ENCODE data around the gene COL4A1. TPM values are rescaled to one million over a fixed set of nuclear protein-coding genes. Genes with fewer than 3 reads are reported as not detected.

The COL4A1 gene
- total RNA-seq, 1 donor from 2014 or later: 120 TPM

DNA sequence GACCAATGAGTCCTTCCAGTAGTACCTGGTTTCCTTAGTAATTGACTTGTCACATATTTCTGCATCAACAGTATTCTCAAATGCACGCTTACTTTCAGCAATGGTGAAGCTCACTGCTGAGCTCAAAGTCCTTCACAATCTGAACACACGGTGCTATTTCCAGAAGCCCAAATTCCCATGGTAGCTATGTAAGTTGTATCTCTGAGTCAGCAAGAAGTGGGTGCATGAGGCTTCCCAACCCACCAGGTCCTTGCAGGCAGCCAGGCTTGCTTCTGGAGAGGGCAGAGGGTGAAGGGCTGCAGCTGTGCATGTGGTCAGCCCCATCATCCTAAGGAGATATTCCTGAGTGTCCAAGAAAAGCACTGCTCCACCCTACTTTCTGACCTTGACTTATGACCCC lies 25.8 kb upstream of the COL4A1 start:
- H3K36me3 ChIP-seq: peaks cover 4% of the 10 kb centered on the region
- DNase-seq: no peak
- peaks cover 98% of the 10 kb centered on the region for H3K4me1 ChIP-seq
- TF ChIP-seq, protein P1, sequence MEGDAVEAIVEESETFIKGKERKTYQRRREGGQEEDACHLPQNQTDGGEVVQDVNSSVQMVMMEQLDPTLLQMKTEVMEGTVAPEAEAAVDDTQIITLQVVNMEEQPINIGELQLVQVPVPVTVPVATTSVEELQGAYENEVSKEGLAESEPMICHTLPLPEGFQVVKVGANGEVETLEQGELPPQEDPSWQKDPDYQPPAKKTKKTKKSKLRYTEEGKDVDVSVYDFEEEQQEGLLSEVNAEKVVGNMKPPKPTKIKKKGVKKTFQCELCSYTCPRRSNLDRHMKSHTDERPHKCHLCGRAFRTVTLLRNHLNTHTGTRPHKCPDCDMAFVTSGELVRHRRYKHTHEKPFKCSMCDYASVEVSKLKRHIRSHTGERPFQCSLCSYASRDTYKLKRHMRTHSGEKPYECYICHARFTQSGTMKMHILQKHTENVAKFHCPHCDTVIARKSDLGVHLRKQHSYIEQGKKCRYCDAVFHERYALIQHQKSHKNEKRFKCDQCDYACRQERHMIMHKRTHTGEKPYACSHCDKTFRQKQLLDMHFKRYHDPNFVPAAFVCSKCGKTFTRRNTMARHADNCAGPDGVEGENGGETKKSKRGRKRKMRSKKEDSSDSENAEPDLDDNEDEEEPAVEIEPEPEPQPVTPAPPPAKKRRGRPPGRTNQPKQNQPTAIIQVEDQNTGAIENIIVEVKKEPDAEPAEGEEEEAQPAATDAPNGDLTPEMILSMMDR (IDR thresholded peaks at IDR 0.05; ENCODE audit: borderline replicate concordance): no peak
- no peaks in the 10 kb centered on the region for H3K27me3 ChIP-seq (ENCODE audit: low read depth)
- no peak overlapping the region for H3K27ac ChIP-seq (replicated peaks)
- H3K4me3 ChIP-seq: no peak overlapping the region
- intact Hi-C loops (cut with micrococcal nuclease): no loop called here
- H3K9me3 ChIP-seq (replicated peaks): no peaks in the 10 kb centered on the region

DNA sequence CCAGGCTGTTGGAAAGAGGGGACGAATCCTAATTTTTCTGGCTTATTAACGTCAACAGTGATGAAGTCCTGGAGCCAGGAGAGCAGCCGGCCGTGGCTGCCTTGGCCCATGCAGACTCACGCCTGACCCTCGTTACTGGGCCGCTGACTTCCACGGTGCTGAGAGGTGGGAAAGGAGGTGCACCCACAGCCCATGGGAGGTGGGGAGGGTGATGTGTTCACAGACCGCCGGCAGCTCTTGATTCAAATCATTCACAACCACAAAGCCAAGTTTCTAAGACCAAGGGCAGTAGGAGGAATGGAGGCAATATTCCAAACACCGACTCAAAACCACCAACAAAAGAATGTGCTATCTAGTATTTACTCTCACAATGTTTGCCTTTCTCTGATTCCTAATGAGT lies 24.4 kb upstream of the COL4A1 start:
- intact Hi-C loops (cut with micrococcal nuclease): no loop called here
- Histone ChIP-seq H3K27me3 (ENCODE audit: low read depth) (no peaks in the 10 kb centered on the region), H3K27ac (replicated peaks) (no peak overlapping the region), H3K4me1 (peaks cover 98% of the 10 kb centered on the region), H3K4me3 (no peak overlapping the region), H3K9me3 (replicated peaks) (no peaks in the 10 kb centered on the region), H3K36me3 (peaks cover 4% of the 10 kb centered on the region)
- no peak for DNase-seq
- TF ChIP-seq, protein P1 (IDR thresholded peaks at IDR 0.05; ENCODE audit: borderline replicate concordance): no peak

DNA sequence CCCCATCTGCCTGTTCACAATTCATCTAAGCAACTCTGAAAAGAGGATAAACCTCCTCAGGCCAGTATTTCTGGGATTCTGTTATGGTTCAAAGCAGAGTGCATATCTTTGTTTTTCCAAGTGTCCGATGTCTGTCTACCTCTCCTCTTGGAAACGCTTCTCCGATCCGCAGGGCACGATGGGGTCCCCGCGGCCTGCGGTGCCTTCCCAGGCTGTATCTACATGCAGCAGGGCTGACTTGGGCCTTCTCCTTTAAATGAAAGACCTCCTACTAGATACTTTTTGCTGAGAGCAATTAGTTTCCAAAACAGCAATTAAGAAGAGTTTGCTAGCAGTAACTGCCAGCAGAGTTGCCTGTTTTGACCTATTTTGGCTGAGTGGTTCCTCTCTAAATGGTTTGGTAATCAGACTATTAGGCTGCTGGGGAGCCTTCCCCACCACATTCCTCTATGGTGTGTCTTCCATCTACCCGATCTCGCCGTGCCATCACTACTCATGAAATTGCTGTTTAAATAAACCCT lies 23.6 kb upstream of the COL4A1 start:
- H3K27ac ChIP-seq (replicated peaks): peak overlapping the region; percentile 44
- no peaks in the 10 kb centered on the region for H3K27me3 ChIP-seq (ENCODE audit: low read depth)
- H3K4me3 ChIP-seq: no peak overlapping the region
- no peak for DNase-seq
- peaks cover 98% of the 10 kb centered on the region for H3K4me1 ChIP-seq
- H3K36me3 ChIP-seq: peaks cover 4% of the 10 kb centered on the region
- TF ChIP-seq, protein P1 (IDR thresholded peaks at IDR 0.05; ENCODE audit: borderline replicate concordance): no peak
- no peaks in the 10 kb centered on the region for H3K9me3 ChIP-seq (replicated peaks)
- intact Hi-C loops (cut with micrococcal nuclease): no loop called here

DNA sequence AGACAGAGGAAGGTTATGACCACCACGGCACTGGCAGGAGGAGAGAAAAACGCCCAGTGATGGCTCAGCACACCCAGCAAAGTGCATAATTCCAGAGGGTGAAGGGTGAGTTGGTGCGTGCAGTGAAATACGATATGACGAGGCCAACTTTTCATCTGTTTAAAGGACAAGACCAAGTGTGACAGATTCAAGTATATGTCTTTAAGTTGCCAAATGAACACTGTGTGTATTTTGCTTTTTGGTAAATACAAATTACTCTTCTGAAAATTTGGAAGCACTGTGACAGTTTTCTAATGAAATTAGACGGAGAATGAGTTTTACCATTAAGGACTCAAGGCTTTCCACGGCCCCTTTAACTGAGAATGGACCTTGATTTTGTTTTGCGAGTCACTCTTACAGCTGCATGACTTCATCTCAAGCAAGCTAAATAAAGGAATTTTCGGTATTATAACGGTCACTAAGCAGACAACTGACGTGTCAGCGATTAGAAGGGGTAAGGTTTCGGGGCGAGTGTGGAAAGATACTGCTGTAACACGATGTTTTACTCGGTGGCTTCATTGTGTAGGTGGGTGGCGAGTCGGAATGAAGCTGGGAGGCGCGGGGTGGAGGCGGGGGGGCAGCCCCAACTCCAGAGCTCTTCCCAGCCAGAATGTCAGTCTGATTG lies 23.0 kb upstream of the COL4A1 start:
- Histone ChIP-seq H3K4me3 (no peak overlapping the region), H3K27me3 (ENCODE audit: low read depth) (no peaks in the 10 kb centered on the region), H3K27ac (replicated peaks) (peak overlapping the region; percentile 44), H3K36me3 (peaks cover 4% of the 10 kb centered on the region), H3K9me3 (replicated peaks) (no peaks in the 10 kb centered on the region), H3K4me1 (peaks cover 98% of the 10 kb centered on the region)
- DNase-seq: no peak
- TF ChIP-seq, protein P1 (IDR thresholded peaks at IDR 0.05; ENCODE audit: borderline replicate concordance): no peak
- intact Hi-C loops (cut with micrococcal nuclease): no loop called here

DNA sequence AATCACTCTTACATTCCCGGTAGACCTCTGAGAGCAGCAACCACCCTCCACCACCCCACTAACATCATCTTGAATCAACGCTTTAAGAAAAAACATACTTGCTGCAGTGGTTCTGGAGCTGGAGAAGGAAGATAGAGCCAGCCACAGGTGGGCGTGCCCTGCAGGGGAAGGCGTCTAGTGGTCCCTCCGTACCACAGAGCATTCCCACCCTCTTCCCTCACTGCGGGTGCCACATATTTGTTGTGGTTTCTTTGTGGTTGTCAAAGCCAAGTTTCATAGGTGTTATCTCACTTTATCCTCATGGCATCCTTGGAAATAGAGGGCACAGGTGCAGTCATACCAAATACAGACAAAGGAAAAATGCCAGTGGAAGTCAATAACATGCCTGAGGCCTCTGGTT lies 22.3 kb upstream of the COL4A1 start:
- TF ChIP-seq, protein P1 (IDR thresholded peaks at IDR 0.05; ENCODE audit: borderline replicate concordance): no peak
- H3K9me3 ChIP-seq (replicated peaks): no peaks in the 10 kb centered on the region
- no peaks in the 10 kb centered on the region for H3K27me3 ChIP-seq (ENCODE audit: low read depth)
- no peaks in the 10 kb centered on the region for H3K36me3 ChIP-seq
- peak overlapping the region; percentile 44 for H3K27ac ChIP-seq (replicated peaks)
- peaks cover 98% of the 10 kb centered on the region for H3K4me1 ChIP-seq
- no peak overlapping the region for H3K4me3 ChIP-seq
- intact Hi-C loops (cut with micrococcal nuclease): no loop called here
- DNase-seq: no peak

Data from left ventricle myocardium inferior (tissue), 1 donor.